ENCODE measurements around the gene CAMK2N2. TPM values are rescaled to one million over a fixed set of nuclear protein-coding genes. Genes with fewer than 3 reads are reported as not detected.

The CAMK2N2 gene
- total RNA-seq, 1 experiment from 2014 or later = 5.7 TPM

- peak within 1 kb of the TSS; percentile 92 to 96 for H3K4me3 ChIP-seq (ENCODE audit: low read depth in 2 of 2, low read length in 2 of 2)
- H3K9me3 ChIP-seq (ENCODE audit: control insufficient read depth, insufficient read depth, low read depth, low read length) = no peaks in the 10 kb centered on the region
- intact Hi-C loops (cut with micrococcal nuclease; ENCODE audit: unreplicated experiment) = no loop called here
- no TSS peak for BruUV-seq (replicated peaks)
- in situ Hi-C loops (cut with HindIII; ENCODE audit: low pct_unique_long_range_greater_than_20kb, low sequenced_read_pairs) = no loop called here
- POLR2A ChIA-PET = no interaction called here
- DNase-seq (ENCODE audit: low read depth, low spot score) (peak; percentile 94), ATAC-seq (peak; percentile 96)
- H3K27me3 ChIP-seq (ENCODE audit: control insufficient read depth, insufficient read depth, low read length) = no peaks in the 10 kb centered on the region
- H3K27ac ChIP-seq (ENCODE audit: low read length) = peak within 1 kb of the TSS; percentile 100
- H3K36me3 ChIP-seq (ENCODE audit: control insufficient read depth, insufficient read depth, low read length) = peaks cover 2% of the 10 kb centered on the region; the same call in 1 of the 2 replicates
- CTCF ChIA-PET = interaction anchor here (0.6 to 1.4 kb wide), 5 partner anchors 12 to 208 kb away, joined by 3 to 5 read pairs (median 4); partner anchors contain the start of gene CAMK2N2
- TF ChIP-seq CTCF (IDR thresholded peaks at IDR 0.05) (no peak), SIN3A (IDR thresholded peaks at IDR 0.05; ENCODE audit: borderline replicate concordance, insufficient read depth, low read depth, low read length) (peak; percentile 97), TCF7L2 (IDR thresholded peaks at IDR 0.05; ENCODE audit: low read depth, low read length) (no peak)
- H3K4me1 ChIP-seq (ENCODE audit: control insufficient read depth, insufficient read depth, low read length) = 0 out of 2 replicates have a peak, but pooled peaks cover 5% of the 10 kb centered on the region
These were observed 11.8 kb downstream of the CAMK2N2 start, which contains the start of gene EEF1AKMT4 for GRCh38 chr3:184249412-184250166. Gene EEF1AKMT4, plus strand, starts transcription at chr3:184249672. Its CDS starts 23 bp downstream, at chr3:184249695.

GRCh38 chr3:184248454-184249411 lies 12.6 kb downstream of the CAMK2N2 start, which contains the start of gene ALG3:
Gene ALG3, minus strand, starts transcription at chr3:184248962. Its CDS starts 22 bp downstream, at chr3:184248940.
- Histone ChIP-seq H3K9me3 (ENCODE audit: control insufficient read depth, insufficient read depth, low read depth, low read length) (no peaks in the 10 kb centered on the region), H3K4me1 (ENCODE audit: control insufficient read depth, insufficient read depth, low read length) (0 out of 2 replicates have a peak, but pooled peaks cover 5% of the 10 kb centered on the region), H3K27ac (ENCODE audit: low read length) (peak within 1 kb of the TSS; percentile 100), H3K27me3 (ENCODE audit: control insufficient read depth, insufficient read depth, low read length) (no peaks in the 10 kb centered on the region), H3K36me3 (ENCODE audit: control insufficient read depth, insufficient read depth, low read length) (peaks cover 2% of the 10 kb centered on the region; the same call in 1 of the 2 replicates), H3K4me3 (ENCODE audit: low read depth in 2 of 2, low read length in 2 of 2) (peak within 1 kb of the TSS; percentile 92 to 96)
- ChIA-PET POLR2A (no interaction called here), CTCF (interaction anchor here (1.4 kb wide), 1 partner anchor 12 kb away, joined by 3 read pairs; no protein-coding TSS in a partner anchor)
- TF ChIP-seq REST (IDR thresholded peaks at IDR 0.05; ENCODE audit: insufficient read depth in 1 of 2, low read depth in 2 of 2, low read length in 1 of 2) (peak; percentile 48 to 65; a peak in 1 of 4 replicates), POLR2AphosphoS5 (IDR thresholded peaks at IDR 0.05; ENCODE audit: low read depth, low read length) (peak; percentile 89), TCF7L2 (IDR thresholded peaks at IDR 0.05; ENCODE audit: low read depth, low read length) (no peak), CTCF (IDR thresholded peaks at IDR 0.05) (no peak), SIN3A (IDR thresholded peaks at IDR 0.05; ENCODE audit: borderline replicate concordance, insufficient read depth, low read depth, low read length) (peak; percentile 97; the same call in 1 of the 2 replicates)
- ATAC-seq (peak; percentile 76), DNase-seq (ENCODE audit: low read depth, low spot score) (peak; percentile 36)
- in situ Hi-C loops (cut with HindIII; ENCODE audit: low pct_unique_long_range_greater_than_20kb, low sequenced_read_pairs) (no loop called here), intact Hi-C loops (cut with micrococcal nuclease; ENCODE audit: unreplicated experiment) (no loop called here)
- no TSS peak for BruUV-seq (replicated peaks)
